ENCODE data around the gene GRPEL2. TPM values are rescaled to one million over a fixed set of nuclear protein-coding genes. Genes with fewer than 3 reads are reported as not detected.
"Not testable (repeated sequence)": the region's sequence is repeated elsewhere in the genome, so short reads cannot be mapped to it uniquely, and the experiment has no call there.

GRPEL2 gene
- total RNA-seq, 1 donor from 2014 or later = 16.0 TPM

DNA sequence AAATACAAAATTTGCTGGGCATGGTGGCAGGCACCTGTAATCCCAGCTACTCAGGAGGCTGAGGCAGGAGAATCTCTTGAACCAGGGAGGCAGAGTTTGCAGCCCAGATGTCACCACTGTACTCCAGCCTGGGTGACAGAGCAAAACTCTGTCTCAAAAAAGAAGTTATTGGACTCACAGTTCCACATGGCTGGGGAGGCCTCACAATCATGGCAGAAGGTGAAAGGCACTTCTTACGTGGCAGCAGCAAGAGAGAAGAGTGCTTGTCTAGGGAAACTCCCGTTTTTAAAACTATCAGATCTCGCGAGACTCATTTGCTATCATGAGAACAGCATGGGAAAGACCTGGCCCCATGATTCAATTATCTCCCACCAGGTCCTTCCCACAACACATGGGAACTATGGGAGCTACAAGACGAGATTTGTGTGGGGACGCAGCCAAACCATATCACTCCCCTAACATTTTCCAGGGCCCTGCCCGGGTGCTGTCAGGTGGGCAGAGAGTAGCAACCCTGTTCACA is 53.5 kb downstream of the GRPEL2 start:
- not testable (repeated sequence) for DNase-seq (ENCODE audit: low read depth)

DNA sequence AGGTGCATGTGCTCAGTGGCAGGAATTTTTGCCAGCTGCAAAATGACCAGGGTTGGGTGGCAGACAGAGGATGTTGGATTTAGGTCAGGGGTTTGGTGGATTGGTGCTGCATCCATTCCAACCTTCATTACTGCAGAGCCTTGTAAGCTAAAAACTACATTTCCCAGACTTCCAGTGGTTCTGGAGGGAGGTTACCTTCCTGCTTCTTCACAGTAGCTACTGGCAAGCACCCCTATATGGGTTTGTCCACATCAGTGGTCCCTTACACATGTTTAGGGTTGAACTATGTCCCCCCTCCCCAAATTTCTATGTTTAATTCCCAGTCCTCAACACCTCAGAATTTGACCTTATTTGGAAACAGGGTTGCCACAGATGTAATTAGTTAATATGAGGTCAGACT is 54.5 kb downstream of the GRPEL2 start:
- DNase-seq (ENCODE audit: low read depth) = no peak

DNA sequence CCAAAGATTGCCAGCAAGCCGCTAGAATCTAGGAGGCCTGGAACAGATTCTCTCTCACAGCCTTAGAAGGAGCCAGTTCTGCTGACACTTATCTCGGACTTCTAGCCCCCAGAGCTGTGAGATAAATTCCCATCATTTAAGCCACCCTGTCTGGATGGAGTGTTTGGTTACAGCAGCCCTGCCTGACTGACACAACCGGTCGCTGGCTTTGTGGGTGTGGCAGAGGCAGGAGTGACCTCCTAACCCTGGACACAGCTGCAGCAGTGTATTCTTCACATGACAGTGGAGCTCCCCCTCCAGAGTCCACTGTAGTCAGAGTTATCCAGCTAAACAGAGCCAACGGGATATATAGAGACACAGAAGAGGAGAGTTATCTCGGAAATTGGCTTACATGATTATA is 55.0 kb downstream of the GRPEL2 start:
- DNase-seq (ENCODE audit: low read depth) = no peak

DNA sequence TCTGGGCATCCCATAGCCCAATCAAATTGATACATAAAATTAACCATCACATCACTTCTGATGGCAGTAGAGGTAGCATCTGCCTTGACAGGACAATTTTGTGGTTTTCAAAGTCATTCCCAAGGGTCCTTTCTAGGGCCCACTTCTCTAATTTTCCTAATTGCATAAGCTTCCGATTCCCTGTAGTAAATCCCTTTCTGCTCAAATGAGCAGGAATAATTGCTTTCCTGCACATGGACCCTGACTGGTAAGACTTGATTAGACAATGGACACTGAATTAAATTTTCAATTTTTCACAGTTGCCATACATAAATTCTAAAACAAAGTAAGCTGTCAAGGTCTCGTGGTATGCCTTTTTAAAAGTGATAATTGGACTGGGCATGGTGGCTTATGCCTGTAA is 55.8 kb downstream of the GRPEL2 start:
- no peak for DNase-seq (ENCODE audit: low read depth)

DNA sequence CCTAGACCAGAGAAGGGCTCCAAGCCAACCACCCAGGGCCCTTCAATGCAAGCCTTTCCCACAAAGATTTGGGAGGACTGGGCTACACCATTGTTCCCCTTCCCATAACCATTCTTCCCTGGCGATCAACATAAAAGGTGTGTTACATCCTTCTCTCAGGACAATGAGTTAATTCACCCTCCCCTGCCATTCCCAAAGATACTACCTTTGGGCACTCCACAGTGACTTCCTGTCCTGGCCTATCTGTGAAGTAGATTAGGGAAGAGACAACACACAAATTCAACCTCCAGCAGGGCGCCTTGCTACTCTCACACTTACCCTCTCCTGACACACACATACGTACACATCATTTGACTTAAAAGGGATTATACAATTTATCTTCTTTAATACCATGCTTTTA is 57.0 kb downstream of the GRPEL2 start:
- no peak for DNase-seq (ENCODE audit: low read depth)

Other genes starting within 250 kb of the GRPEL2 start
- gene ABLIM3, start 204.0 kb upstream of the GRPEL2 start, total RNA-seq = 17.5 and 33.9 TPM in 2 replicates
- gene AFAP1L1, start 73.6 kb upstream of the GRPEL2 start, total RNA-seq = 21.9 and 30.0 TPM in 2 replicates
- 4.9 and 5.0 TPM in 2 replicates for gene PCYOX1L, start 12.5 kb downstream of the GRPEL2 start, total RNA-seq
- gene IL17B, start 33.8 kb downstream of the GRPEL2 start, total RNA-seq = not detected in 2 replicates
- 316 and 512 TPM in 2 replicates for gene CSNK1A1, start 205.9 kb downstream of the GRPEL2 start, total RNA-seq
- gene ARHGEF37, start 236.0 kb downstream of the GRPEL2 start, total RNA-seq = 10.2 and 10.8 TPM in 2 replicates